ENCODE data around the gene RNF208. TPM values are rescaled to one million over a fixed set of nuclear protein-coding genes. Genes with fewer than 3 reads are reported as not detected.

Gene RNF208
- total and polyA plus RNA-seq, 2 donors (not counting 3 experiments of a cell fraction or from before 2014, with no cell fraction given) = 1.3 to 4.8 TPM

DNA sequence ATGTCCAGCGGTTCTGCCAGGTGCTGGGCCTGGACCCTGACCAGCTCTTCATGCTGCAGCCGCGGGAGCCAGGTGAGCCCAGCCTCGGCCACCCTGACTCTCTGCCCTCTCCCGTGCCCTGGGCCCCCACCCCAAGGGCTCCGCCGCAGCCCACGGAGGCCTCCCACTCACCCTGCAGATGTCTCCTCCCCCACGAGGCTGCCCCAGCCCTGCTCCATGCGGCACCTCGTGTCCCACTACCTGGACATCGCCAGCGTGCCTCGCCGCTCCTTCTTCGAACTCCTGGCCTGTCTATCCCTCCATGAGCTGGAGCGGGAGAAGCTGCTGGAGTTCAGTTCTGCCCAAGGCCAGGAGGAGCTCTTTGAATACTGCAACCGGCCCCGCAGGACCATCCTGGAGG is 7.4 kb downstream of the RNF208 start:
- FAIRE-seq = no peak
- peaks cover 6% of the 10 kb centered on the region for H3K4me1 ChIP-seq (ENCODE audit: control insufficient read depth, extremely low read depth, insufficient read depth, low read length)
- H3K4me2 ChIP-seq (ENCODE audit: insufficient read depth, low read length) = no peak overlapping the region
- no peak overlapping the region for H3K9ac ChIP-seq (replicated peaks; ENCODE audit: extremely low read depth, insufficient read depth, low read length)
- H3K27ac ChIP-seq (ENCODE audit: insufficient read depth, low read depth, low read length) = no peak overlapping the region
- H3K36me3 ChIP-seq (ENCODE audit: control insufficient read depth in 2 of 2, extremely low read depth in 1 of 2, insufficient read depth in 2 of 2, low read length in 2 of 2) = peaks cover 0 to 4% of the 10 kb centered on the region in 2 experiments
- H3K79me2 ChIP-seq (ENCODE audit: control insufficient read depth, insufficient read depth, low read length) = no peaks in the 10 kb centered on the region
- no peaks in the 10 kb centered on the region for H4K20me1 ChIP-seq (replicated peaks; ENCODE audit: control insufficient read depth, extremely low read depth, insufficient read depth, low read length)
- no peaks in the 10 kb centered on the region for H3K9me1 ChIP-seq (replicated peaks; ENCODE audit: control insufficient read depth, extremely low read depth, insufficient read depth, low read length)
- TSS peak; percentile 5 for BruUV-seq (replicated peaks)
- no peak for DNase-seq (ENCODE audit: low read depth, low spot score)
- no peak for TF ChIP-seq FOS (IDR thresholded peaks at IDR 0.05; ENCODE audit: borderline replicate concordance, insufficient read depth, low read length)
- no peak for TF ChIP-seq POLR2A (IDR thresholded peaks at IDR 0.05; ENCODE audit: low read depth, low read length)
- no peak for TF ChIP-seq POLR2AphosphoS5 (IDR thresholded peaks at IDR 0.05; ENCODE audit: insufficient read depth, low read depth, low read length)
- TF ChIP-seq, protein P1, sequence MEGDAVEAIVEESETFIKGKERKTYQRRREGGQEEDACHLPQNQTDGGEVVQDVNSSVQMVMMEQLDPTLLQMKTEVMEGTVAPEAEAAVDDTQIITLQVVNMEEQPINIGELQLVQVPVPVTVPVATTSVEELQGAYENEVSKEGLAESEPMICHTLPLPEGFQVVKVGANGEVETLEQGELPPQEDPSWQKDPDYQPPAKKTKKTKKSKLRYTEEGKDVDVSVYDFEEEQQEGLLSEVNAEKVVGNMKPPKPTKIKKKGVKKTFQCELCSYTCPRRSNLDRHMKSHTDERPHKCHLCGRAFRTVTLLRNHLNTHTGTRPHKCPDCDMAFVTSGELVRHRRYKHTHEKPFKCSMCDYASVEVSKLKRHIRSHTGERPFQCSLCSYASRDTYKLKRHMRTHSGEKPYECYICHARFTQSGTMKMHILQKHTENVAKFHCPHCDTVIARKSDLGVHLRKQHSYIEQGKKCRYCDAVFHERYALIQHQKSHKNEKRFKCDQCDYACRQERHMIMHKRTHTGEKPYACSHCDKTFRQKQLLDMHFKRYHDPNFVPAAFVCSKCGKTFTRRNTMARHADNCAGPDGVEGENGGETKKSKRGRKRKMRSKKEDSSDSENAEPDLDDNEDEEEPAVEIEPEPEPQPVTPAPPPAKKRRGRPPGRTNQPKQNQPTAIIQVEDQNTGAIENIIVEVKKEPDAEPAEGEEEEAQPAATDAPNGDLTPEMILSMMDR (IDR thresholded peaks at IDR 0.05; ENCODE audit: extremely low read depth in 1 of 2, insufficient read depth in 1 of 2, low read depth in 1 of 2, low read length in 2 of 2) = no peak
- TF ChIP-seq GATA2 (IDR thresholded peaks at IDR 0.05; ENCODE audit: insufficient read depth, insufficient read length, low read depth, low read length) = no peak
- TF ChIP-seq, protein P2, sequence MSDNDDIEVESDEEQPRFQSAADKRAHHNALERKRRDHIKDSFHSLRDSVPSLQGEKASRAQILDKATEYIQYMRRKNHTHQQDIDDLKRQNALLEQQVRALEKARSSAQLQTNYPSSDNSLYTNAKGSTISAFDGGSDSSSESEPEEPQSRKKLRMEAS (IDR thresholded peaks at IDR 0.05; ENCODE audit: insufficient read depth, insufficient read length) = no peak
- TF ChIP-seq EZH2 (IDR thresholded peaks at IDR 0.05; ENCODE audit: borderline replicate concordance, low read depth, low read length, severe bottlenecking) = no peak
- no peak for TF ChIP-seq MYC (IDR thresholded peaks at IDR 0.05; ENCODE audit: low read depth, low read length)
- no peak for TF ChIP-seq JUN (IDR thresholded peaks at IDR 0.05; ENCODE audit: borderline replicate concordance, insufficient read depth, insufficient read length, low read depth)
- CTCF ChIA-PET = interaction anchor here (0.7 to 1.9 kb wide), 4 partner anchors 8 to 22 kb away, joined by 6 to 14 read pairs (median 7); partner anchors contain the start of gene RNF224
- H3K9me3 ChIP-seq (replicated peaks; ENCODE audit: control insufficient read depth, insufficient read depth, low read length) = no peaks in the 10 kb centered on the region
- POLR2A ChIA-PET = interaction anchor here (1.0 kb wide), 1 partner anchor 14 kb away, joined by 3 read pairs; the partner anchor contains the start of gene TPRN
- dilution Hi-C loops (cut with MboI; ENCODE audit: extremely low pct_ligation_motif_present, low sequenced_read_pairs) = no loop called here
- H3K4me3 ChIP-seq (replicated peaks in 1 of 3; ENCODE audit: insufficient read depth in 1 of 3, low read depth in 1 of 3, low read length in 3 of 3) = no peak overlapping the region
- intact Hi-C loops (cut with micrococcal nuclease) = no loop called here
- H3K27me3 ChIP-seq (ENCODE audit: control insufficient read depth in 2 of 2, insufficient read depth in 2 of 2, low read length in 2 of 2) = no peaks in the 10 kb centered on the region
- no peak overlapping the region for H2AFZ ChIP-seq (ENCODE audit: low read depth, low read length)

All from endothelial cell of umbilical vein (primary cell).